ENCODE data around the gene HMGCS2. TPM values are rescaled to one million over a fixed set of nuclear protein-coding genes. Genes with fewer than 3 reads are reported as not detected.

Gene HMGCS2
- total and polyA plus RNA-seq, 10 of the 15 experiments (the other 5 are each of a cell fraction or from before 2014, with no cell fraction given), result 0.49 TPM; not detected in 9

DNA sequence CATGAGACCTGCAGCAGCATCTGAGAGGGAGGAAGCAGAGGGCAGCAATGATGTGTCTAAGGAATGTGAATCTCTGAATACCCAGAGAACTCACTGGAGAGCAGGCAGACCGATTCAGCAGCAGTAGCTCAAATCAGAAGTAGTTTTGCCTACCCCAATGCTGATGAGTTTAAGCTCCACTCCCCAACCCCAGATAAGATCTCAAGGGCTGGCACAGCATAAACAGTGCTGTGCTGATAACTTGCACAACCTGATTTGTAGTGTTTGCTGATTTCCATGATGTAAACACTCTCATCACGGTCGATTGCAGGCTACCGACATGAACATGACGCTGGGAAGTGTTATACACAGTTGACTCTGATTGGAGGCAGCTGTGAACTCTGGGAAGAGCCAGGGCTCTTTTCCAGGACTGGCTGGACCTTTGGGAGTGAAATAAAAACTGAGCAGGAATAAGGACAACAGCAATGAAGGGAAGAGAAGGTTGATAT, 11.2 kb upstream of the HMGCS2 start:
- ChIA-PET SMC1A (ENCODE audit: uncharacterized antibody, unreplicated experiment) (interaction anchor here (1.3 kb wide), 2 partner anchors 8 to 18 kb away, joined by 3 to 4 read pairs; no protein-coding TSS in a partner anchor), CTCF (interaction anchor here (0.6 kb wide), 1 partner anchor 35 kb away, joined by 3 read pairs; no protein-coding TSS in a partner anchor), RAD21 (ENCODE audit: unreplicated experiment) (no interaction called here), POLR2A (no interaction called here)
- no TSS peak for BruUV-seq (replicated peaks)
- no peak overlapping the region for H3K27ac ChIP-seq (ENCODE audit: control insufficient read depth, insufficient read depth)
- H3K36me3 ChIP-seq (ENCODE audit: control insufficient read depth in 2 of 2, insufficient read depth in 2 of 2, low read length in 1 of 2), result no peaks in the 10 kb centered on the region
- DNase-seq (ENCODE audit: low read depth, low spot score) (no peak), FAIRE-seq (no peak), ATAC-seq (no peak)
- no peaks in the 10 kb centered on the region; a peak in 1 of 4 replicates for H3K27me3 ChIP-seq (replicated peaks in 1 of 2; ENCODE audit: control insufficient read depth in 2 of 2, insufficient read depth in 2 of 2, low read length in 1 of 2)
- 53% methylated on average over 5 of the region's 5 CpGs for WGBS (ENCODE audit: insufficient coverage, insufficient replicate concordance, low lambda C conversion rate, missing lambda C conversion rate)
- 0 out of 2 replicates have a peak, but pooled peaks cover 2% of the 10 kb centered on the region for H4K20me1 ChIP-seq (ENCODE audit: control insufficient read depth, insufficient read depth)
- no peak overlapping the region for H2AFZ ChIP-seq (ENCODE audit: control insufficient read depth, low read depth, low read length)
- no peaks in the 10 kb centered on the region for H3K4me1 ChIP-seq (ENCODE audit: control insufficient read depth, insufficient read depth, low read length)
- no peaks in the 10 kb centered on the region for H3K79me2 ChIP-seq (ENCODE audit: control insufficient read depth, insufficient read depth, low read length)
- in situ Hi-C loops (cut with MboI) (no loop called here), intact Hi-C loops (cut with micrococcal nuclease; ENCODE audit: unreplicated experiment) (no loop called here)
- TF ChIP-seq ATF7 (IDR thresholded peaks at IDR 0.05; ENCODE audit: low read depth) (no peak), SP1 (IDR thresholded peaks at IDR 0.05; ENCODE audit: low read depth, low read length) (no peak), YBX1 (IDR thresholded peaks at IDR 0.05) (no peak), SIX5 (IDR thresholded peaks at IDR 0.05; ENCODE audit: low read depth, low read length, severe bottlenecking) (no peak), IKZF1 (conservative IDR thresholded peaks at IDR 0.05) (no peak), EZH2 (IDR thresholded peaks at IDR 0.05; ENCODE audit: borderline replicate concordance, control insufficient read depth, low read depth, low read length) (no peak), FOS (IDR thresholded peaks at IDR 0.05; ENCODE audit: borderline replicate concordance, extremely low read depth, insufficient read length) (no peak), NBN (IDR thresholded peaks at IDR 0.05) (no peak), ZNF274 (IDR thresholded peaks at IDR 0.05; ENCODE audit: insufficient read depth, insufficient read length) (no peak), TCF3 (IDR thresholded peaks at IDR 0.05; ENCODE audit: borderline replicate concordance, insufficient read depth, low read depth, low read length) (no peak), KDM1A (IDR thresholded peaks at IDR 0.05; ENCODE audit: borderline replicate concordance) (no peak)
- no peak overlapping the region for H3K9ac ChIP-seq (ENCODE audit: control insufficient read depth, insufficient read depth, low read length)
- no peaks in the 10 kb centered on the region for H3K9me3 ChIP-seq (replicated peaks; ENCODE audit: control insufficient read depth, insufficient read depth, low read length)
- H3K4me3 ChIP-seq, result no peak overlapping the region
- no peak overlapping the region for H3K4me2 ChIP-seq (ENCODE audit: control insufficient read depth, insufficient read depth)
